Vein endothelial cell (primary cell): ENCODE measurements around the gene CIAO3. TPM values are rescaled to one million over a fixed set of nuclear protein-coding genes. Genes with fewer than 3 reads are reported as not detected.

ENCODE experiments used
- small RNA-seq: library from RNA; depleted of rRNA; stranded (forward); fragments of <200 nt; gene quantifications from one replicate; pipeline ENCODE3, GENCODE V24; 2012
- total RNA-seq: library from RNA; depleted of rRNA; stranded (reverse); fragments of >200 nt; gene quantifications from 2 replicates; pipeline ENCODE4 v1.2.3, GENCODE V29; 2012

CIAO3 gene
- total RNA-seq = 36.8 and 40.5 TPM in 2 replicates

DNA sequence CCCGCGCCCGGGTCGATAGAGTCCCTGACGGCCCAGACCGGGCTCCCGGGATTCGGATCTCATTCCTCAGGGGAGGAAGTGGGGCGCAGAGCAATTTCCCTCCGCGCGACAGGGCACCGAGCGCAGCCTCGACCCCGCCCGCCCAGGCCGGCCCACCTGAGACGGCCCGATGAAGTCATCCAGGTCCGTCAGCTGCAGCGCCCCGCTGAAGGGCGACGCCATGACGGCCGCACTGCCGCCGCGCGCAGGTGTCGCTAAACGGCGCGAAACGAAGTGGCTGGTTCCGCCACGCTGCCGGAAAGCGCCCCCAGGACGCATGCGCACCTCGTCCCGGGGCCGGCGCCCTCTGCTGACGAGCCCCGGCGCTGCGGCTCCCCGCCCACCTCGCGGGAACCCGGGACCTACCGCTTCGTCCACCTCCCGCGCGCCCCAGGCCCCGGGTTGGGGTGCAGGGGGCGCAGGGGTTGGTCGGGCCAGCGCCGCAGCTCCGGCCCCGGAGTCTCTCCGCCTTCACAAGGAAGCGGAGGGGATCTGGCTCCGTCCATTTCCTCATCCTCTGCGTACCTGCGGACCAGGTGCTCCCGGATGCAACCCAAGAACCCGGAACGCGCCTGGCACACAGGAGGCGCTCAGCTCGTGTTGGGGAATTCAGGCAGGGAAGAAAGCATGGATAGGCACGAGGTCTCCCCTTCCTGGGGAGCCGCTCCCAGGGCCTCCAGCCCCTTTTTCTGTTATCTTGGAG, at the start of gene CIAO3:
Gene CIAO3, minus strand, starts transcription at position 234 of the 742 bp plus-strand sequence. Its CDS starts 12 bp downstream, at position 222.

DNA sequence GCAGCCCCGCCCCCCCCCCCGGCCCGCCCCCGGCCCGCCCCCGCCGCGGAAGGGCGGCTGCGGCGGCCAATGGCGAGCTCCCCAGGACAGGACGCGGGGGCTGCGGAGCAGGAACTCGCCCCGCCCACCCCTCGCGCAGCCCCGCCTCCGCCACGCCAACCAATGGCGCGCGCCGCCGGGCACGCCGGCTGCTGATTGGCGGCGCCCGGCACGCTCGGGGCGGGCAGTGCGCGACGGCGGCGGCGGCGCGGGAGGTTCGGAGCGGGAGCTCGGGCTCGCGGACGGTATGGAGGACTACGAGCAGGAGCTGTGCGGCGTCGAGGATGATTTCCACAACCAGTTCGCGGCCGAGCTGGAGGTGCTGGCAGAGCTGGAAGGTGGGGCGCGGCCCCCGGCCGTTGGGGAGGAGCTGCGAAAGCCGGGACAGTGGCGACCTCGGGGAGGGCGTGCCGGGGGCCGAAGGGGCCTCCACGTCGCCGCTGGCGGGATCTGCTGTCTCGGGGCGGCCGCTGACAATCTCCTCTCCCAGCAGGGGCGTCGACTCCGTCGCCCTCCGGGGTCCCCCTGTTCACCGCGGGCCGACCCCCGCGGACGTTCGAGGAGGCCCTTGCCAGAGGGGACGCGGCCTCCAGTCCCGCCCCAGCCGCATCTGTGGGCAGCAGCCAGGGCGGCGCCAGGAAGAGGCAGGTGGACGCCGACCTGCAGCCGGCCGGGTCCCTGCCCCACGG, 47.8 kb upstream of the CIAO3 start, which contains the start of gene CHTF18:
Gene CHTF18, plus strand, starts transcription at position 222 of the 728 bp plus-strand sequence. Its CDS starts 65 bp downstream, at position 287.

DNA sequence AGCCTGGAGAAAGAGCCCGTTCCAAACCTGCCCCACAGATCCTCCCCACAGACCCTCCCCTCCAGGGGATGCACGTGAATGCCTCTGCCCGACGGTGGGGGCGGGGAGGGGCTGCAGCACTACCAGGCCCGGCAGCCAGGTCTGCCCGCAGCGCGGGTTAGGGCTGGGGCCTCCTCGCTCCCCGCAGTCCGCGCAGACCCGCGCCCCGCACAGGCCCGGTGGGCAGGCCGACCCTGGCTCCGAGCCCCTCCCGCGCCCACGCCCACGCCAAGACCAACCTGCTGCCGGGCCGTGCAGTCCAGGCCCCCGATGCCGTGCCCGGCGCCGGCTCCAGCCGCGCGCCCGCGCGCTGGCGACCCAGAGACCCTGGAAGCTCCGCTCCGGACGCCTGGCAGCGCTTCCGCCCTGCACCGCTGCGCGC, 47.2 kb upstream of the CIAO3 start, which contains the start of gene RPUSD1:
Gene RPUSD1, minus strand, starts transcription at position 404 of the 421 bp plus-strand sequence. CDS start 644 bp downstream, outside the sequence.

DNA sequence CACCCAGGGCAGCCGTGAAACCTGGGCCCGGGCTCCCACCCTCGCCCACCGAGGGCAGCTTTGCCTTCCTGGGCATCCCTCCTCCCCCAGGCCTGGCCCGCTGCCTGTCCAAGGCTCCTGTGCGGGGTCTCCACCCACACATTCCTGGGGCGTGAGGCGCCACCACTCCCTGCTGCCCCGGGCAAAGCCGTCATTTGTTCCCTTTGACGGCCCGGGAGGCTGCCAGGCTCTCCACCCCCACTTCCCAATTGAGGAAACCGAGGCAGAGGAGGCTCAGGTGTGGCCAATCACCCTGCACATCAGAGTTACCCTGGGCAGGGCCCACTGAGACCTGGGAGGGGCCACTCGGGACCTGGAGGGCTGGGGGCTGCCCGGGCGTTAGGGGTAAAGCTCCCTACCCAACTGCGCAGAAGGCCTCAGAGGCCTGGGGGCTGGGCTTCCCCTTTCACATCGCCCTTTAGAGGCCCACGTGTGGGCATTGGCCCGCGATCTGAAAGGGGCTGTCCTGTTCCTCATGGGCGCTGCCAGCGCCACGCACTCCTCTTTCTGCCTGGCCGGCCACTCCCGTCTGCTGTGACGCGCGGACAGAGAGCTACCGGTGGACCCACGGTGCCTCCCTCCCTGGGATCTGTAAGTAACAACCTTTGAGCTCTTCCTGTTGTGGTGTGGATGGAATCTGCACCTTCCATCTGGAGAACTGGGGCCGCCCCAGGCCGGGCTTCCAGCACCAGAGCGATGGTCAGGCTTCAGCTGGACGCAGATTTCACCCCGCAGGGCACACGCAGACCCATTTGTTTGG, 19.9 kb upstream of the CIAO3 start, which contains the start of gene MSLN:
Gene MSLN, plus strand, starts transcription at position 190 of the 799 bp plus-strand sequence. CDS start 1,947 bp downstream, outside the sequence.

DNA sequence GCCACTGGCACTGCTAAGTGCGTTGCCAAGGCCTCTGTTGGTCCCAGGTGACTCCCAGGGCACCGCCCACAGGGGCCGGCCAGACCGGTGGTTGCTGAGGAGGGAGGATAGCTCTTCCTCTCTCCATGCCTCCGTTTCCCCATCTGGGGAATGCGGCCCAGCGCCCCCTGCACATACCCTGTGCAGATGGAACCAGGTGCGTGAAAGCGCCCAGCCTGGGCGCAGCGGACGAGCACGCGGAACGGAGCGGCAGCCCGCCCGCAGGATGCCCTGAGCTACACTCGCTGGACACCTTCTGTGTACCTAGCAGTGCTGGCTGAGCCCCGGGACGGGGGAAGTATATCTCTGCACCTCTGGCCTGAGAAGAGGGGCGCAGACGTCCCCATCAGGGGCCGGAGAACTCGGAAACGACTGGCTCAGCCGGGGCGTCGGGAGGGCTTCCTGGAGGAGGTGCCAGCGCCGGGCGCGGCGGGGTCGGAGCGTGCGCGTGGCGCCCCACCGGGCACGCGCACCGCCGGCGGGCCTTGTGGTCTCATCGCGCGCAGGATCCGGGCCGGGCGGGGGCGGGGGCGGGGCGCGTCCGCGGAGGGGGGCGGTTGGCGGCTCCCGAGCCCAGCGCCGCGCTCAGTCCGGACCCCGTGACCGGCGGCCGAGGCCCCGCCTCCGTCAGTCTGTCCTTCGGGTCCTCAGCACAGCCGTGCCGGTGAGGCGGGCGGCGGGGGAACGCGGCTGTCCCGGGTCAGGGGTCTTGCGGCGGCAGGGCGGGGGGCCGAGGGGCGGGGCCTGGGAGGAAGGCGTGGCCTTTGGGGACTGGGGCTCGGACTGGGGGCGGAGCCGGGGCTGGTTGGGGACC, 14.1 kb downstream of the CIAO3 start, which contains the start of the genes CCDC78 and HAGHL:
Gene CCDC78, minus strand, starts transcription at position 6 of the 853 bp plus-strand sequence. CDS start 76 bp downstream, outside the sequence.
Gene HAGHL, plus strand, starts transcription at position 669 of the 853 bp plus-strand sequence. CDS start 404 bp downstream, outside the sequence.

DNA sequence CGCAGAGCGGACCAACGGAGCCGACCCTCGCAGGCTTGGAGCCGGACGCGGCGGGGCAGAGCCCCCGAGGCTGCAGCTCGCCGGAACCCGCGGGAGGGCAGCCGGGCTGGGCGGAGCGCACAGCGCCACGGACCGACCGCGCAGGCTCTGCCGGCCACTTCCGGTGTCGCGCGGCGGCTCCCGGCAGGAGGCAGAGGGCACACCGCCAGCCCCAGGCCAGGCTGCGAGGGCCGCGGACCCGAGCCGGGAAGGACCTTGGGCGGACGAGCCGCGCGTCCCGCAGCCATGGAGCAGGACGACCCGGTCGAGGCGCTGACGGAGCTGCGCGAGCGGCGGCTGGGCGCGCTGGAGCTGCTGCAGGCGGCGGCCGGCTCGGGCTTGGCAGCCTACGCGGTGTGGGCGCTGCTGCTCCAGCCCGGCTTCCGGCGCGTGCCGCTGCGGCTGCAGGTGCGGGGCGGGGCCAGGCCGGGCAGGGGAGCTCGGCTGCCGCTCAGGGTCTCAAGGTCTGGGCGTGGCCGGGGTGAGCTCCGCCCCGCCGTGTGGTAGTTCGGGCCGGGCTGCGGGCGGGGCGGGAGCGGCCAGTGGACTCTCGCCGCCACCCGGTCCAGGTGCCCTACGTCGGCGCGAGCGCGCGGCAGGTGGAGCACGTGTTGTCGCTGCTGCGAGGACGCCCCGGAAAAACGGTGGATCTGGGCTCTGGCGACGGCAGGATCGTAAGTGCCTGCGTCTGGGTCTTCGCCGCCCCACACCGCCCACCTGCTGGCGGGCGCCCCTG, 19.6 kb downstream of the CIAO3 start, which contains the start of gene ANTKMT:
Gene ANTKMT, plus strand, starts transcription at position 157 of the 775 bp plus-strand sequence. Its CDS starts 129 bp downstream, at position 286.

DNA sequence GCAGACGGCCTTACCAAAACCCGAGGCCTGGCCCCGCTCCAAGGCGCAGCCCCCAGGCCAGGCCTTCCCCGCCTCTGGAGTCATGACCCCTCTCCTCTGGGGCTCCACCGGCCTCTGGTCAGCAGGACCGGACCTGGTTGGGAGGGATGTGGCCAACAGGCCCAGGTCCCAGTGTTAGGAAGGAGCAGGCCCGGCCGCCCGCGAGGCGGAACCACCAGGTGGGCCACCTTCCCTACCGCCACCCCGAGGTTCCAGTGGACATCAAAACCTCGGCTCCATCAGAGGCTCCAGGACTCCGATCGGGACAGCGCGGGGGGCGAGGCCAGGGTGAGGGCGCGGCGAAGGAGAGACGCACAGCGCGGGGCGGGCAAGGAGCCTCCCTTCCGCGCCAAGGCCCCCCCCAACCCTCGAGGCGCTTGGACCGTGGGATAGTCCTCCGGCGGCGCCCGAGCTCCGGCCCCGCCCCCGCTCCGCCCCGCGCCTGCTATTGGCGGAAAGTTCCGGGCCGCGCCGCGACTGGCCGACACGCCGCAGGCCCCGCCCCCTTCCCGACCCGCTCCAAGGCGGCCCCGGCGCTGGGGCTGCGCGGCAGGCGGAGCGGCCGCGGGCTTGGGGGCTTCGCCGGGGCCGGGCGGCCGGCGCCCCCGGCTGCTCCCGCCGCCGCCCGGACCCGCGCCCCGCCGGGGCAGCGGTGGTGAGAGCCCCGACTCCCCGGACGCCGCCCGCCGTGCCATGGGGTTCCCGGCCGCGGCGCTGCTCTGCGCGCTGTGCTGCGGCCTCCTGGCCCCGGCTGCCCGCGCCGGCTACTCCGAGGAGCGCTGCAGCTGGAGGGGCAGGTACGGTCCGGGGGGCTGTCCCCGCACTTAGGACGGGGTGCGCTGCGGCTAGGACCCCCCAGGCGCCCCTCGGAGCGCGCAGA, 26.0 kb downstream of the CIAO3 start, which contains the start of gene METRN:
Gene METRN, plus strand, starts transcription at position 561 of the 919 bp plus-strand sequence. Its CDS starts 172 bp downstream, at position 733.

DNA sequence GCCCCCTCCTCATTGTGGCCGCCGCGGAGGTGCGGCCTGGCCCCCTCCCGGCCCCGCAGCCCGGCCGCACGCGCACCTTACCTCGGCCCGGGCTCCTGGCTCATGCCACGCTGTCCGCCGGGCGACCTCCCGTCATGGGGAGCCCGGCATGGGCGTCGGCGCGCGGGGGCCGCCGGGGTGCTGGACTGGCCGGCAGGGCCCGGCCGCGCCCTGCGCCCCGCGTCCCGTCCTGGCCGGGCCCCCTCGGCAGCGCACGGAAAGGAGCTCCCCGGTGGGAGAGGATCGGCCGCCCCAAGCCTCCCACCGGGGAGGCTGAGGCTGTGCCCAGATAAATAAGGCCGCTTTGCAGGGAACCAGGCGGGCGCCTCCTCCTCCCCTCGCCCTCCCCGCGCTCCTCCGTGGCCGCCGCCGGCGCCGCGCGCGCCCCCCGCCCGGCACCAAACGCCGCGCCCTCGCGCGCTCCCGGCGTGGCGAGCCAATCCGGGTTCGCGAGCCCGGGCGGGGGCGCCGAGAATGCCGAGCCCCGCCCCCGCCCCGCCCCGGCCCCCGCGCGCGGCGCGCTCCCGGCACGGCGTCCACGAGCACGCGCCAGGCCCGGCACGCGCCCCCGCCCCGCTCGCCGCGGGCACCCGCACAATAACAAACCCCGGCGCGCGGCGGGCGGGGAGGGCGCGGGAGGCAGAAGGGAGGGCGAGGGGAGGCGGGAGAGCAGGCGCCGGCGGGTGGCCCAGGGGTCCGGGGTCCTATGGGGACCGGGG, 35.2 kb downstream of the CIAO3 start, which contains the start of gene FBXL16:
Gene FBXL16, minus strand, starts transcription at position 371 of the 758 bp plus-strand sequence. CDS start 8,396 bp downstream, outside the sequence.

DNA sequence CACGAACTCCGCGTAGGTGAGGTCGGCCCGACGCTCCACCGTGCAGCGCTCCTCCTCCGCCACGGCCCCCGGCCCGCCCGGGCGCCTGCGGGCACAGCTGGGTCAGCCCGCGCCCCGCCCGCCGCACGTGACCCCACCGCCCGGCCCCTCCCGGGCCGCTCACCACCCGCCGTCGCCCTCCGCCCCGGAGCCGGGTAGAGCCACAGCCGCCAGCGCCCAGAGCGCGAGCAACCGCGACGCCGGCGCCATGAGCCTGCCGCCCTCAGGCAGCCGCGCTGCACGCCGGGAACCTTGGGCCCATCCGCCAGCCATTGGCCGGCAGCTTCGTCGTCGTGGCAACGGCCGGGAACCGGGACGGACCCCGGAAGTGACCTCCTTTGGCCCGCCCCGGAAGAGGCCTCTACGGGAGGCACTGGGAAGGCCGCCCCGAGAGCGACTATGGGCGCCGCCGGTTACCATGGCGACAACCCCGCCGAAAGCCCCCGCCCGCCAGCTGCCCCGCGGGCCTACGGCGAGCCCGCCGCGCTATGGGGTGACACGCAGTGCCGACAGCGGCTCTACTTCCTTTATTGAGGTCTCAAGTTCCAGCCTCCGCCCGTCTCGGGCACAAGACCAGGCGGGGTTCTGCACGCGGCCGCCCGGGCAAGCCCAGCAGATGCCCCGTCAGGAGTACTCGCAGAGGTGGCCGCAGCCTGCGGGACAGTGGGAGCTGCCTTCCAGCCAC, 56.6 kb downstream of the CIAO3 start, which contains the start of gene JMJD8:
Gene JMJD8, minus strand, starts transcription at position 264 of the 724 bp plus-strand sequence. Its CDS starts 15 bp downstream, at position 249.

DNA sequence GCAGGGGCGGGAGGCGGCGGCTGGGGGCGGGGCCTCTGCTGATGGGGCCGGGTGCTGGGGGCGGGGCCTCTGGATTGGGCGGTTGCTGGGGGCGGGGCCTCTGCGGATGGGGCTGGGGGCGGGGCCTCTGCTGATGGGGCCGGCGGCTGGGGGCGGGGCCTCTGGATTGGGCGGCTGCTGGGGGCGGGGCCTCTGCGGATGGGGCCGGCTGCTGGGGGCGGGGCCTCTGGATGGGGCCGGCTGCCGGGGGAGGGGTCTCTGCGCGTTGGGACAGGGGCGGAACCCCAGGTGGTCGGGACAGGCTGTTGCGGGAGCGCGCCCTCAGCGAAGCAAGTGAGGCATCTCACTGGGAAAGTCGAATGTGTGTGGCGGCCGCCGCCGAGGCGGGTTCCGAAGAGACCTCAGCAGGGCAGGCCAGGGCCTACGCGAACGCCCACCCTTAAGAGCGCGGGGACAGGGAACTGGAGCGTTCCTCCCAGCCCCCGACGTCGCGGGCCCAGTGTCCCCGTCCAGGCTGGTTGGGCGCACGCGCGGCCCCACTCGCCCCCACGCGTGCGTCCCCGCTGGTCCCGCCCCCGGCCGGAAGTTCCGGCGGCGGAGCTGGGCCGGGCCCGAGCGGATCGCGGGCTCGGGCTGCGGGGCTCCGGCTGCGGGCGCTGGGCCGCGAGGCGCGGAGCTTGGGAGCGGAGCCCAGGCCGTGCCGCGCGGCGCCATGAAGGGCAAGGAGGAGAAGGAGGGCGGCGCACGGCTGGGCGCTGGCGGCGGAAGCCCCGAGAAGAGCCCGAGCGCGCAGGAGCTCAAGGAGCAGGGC, 60.8 kb downstream of the CIAO3 start, which contains the start of gene STUB1:
Gene STUB1, plus strand, starts transcription at position 597 of the 811 bp plus-strand sequence. Its CDS starts 116 bp downstream, at position 713.

Small RNA genes lying within 50 kb of the gene (small RNA-seq; reads per million reads assigned to genes)
- gene MIR662 = not detected

Other genes with a start within 250 kb of the CIAO3 start
- gene CAPN15, start 213.3 kb downstream of the CIAO3 start, total RNA-seq = 56.2 and 61.2 TPM in 2 replicates
- not detected in 2 replicates for gene PRR35, start 180.6 kb downstream of the CIAO3 start, total RNA-seq
- 2.4 and 2.9 TPM in 2 replicates for gene NHLRC4, start 174.0 kb downstream of the CIAO3 start, total RNA-seq
- gene PIGQ, start 171.0 kb downstream of the CIAO3 start, total RNA-seq = 28.4 and 45.1 TPM in 2 replicates
- gene RAB40C, start 150.9 kb downstream of the CIAO3 start, total RNA-seq = 15.0 and 17.0 TPM in 2 replicates
- under 0.01 and 0.19 TPM in 2 replicates for gene WFIKKN1, start 110.0 kb downstream of the CIAO3 start, total RNA-seq
- gene METTL26, start 104.7 kb downstream of the CIAO3 start, total RNA-seq = 90.8 and 142 TPM in 2 replicates
- gene MCRIP2, start 99.2 kb downstream of the CIAO3 start, total RNA-seq = 14.0 and 20.9 TPM in 2 replicates
- gene WDR90, start 91.6 kb downstream of the CIAO3 start, total RNA-seq = 15.9 and 18.6 TPM in 2 replicates
- 44.6 and 53.2 TPM in 2 replicates for gene RHOT2, start 72.9 kb downstream of the CIAO3 start, total RNA-seq
- 0.38 and 0.65 TPM in 2 replicates for gene RHBDL1, start 65.3 kb downstream of the CIAO3 start, total RNA-seq
- 115 and 135 TPM in 2 replicates for gene STUB1, start 60.6 kb downstream of the CIAO3 start, total RNA-seq
- gene JMJD8, start 56.7 kb downstream of the CIAO3 start, total RNA-seq = 39.8 and 63.7 TPM in 2 replicates
- gene WDR24, start 50.6 kb downstream of the CIAO3 start, total RNA-seq = 8.5 and 9.5 TPM in 2 replicates
- under 0.01 and 0.29 TPM in 2 replicates for gene FBXL16, start 35.2 kb downstream of the CIAO3 start, total RNA-seq
- 22.2 and 35.3 TPM in 2 replicates for gene METRN, start 25.9 kb downstream of the CIAO3 start, total RNA-seq
- 23.1 and 33.6 TPM in 2 replicates for gene ANTKMT, start 19.9 kb downstream of the CIAO3 start, total RNA-seq
- 1.3 and 1.6 TPM in 2 replicates for gene CCDC78, start 14.6 kb downstream of the CIAO3 start, total RNA-seq
- gene HAGHL, start 13.9 kb downstream of the CIAO3 start, total RNA-seq = 9.7 and 13.4 TPM in 2 replicates
- not detected in 2 replicates for gene MSLN, start 19.7 kb upstream of the CIAO3 start, total RNA-seq
- gene RPUSD1, start 47.4 kb upstream of the CIAO3 start, total RNA-seq = 51.9 and 52.7 TPM in 2 replicates
- gene CHTF18, start 47.6 kb upstream of the CIAO3 start, total RNA-seq = 15.0 and 20.4 TPM in 2 replicates
- gene GNG13, start 59.7 kb upstream of the CIAO3 start, total RNA-seq = not detected in 2 replicates
- 18.9 and 28.8 TPM in 2 replicates for gene LMF1, start 230.0 kb upstream of the CIAO3 start, total RNA-seq
- gene SOX8, start 240.8 kb upstream of the CIAO3 start, total RNA-seq = 0.48 and 0.65 TPM in 2 replicates